KG1 (cell line): ENCODE measurements around the gene TRNT1.
A peak's percentile ranks its signal among the peaks of the same experiment; 100 is the strongest.

Experiments
- DNase-seq: peaks from one replicate; lab custom pipeline; 2025; lab: John Stamatoyannopoulos, UW

TRNT1 gene

GRCh38 chr3:3178498-3179328, 52.0 kb downstream of the TRNT1 start:
- no peak for DNase-seq

DNA sequence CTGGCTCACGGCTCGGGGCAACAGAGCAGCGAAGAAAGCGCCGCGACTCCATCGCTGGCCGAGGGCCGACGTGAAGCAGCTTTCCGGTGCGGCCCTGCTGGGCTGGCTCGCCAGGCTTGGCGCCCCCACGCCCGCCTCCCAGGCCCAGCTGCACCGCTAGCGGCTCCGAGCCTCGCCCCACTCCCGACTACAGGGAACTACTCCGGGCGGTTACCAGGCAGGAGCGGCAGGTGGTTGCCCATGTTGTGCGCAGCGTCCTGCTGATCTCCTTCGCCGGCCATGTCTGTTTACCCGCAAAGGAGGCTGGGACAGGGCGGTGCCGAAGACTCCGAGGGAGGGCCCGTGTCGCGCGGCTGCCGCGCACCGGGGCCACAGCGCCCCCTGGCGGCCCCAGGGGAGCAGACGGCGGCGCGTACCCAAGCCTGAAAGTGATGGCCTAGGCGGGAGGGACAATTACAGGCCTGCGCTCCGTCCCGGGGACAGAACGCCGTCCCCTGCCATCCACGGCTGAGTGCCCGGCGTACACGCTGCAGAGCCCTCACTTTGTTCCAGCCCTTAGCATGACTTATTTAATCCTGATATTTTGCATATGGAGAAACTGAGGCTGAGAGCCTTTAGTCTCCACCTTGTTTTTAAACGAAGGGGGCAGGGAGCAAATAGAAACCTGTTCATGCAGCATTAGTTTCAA, 52.8 kb downstream of the TRNT1 start, which contains the start of gene CRBN:
CRBN (minus strand) TSS at position 285 of the 688 bp plus-strand sequence; CDS start at position 281, 4 bp downstream.
- peak; percentile 62 for DNase-seq

GRCh38 chr3:3180456-3180855, 53.7 kb downstream of the TRNT1 start:
- no peak for DNase-seq

DNA sequence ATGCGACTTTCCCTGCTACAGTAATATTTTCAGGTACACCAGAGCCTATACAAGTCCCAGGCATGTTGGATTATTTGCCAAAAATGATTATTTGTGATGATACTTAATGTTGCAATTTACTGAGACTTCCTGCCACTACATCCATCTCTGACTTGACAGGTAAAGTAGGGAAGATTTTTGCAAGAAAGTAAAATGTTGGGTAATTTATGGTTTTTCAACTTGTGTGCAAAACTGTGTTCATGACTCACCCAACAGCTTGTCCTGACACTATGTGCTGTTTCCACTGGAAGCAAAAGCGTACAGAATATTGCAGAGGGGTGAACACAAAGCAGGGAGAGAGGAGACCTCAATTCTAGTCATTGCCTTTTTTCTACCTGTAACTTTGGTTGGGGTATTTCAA, 58.1 kb downstream of the TRNT1 start:
- DNase-seq, result no peak

DNA sequence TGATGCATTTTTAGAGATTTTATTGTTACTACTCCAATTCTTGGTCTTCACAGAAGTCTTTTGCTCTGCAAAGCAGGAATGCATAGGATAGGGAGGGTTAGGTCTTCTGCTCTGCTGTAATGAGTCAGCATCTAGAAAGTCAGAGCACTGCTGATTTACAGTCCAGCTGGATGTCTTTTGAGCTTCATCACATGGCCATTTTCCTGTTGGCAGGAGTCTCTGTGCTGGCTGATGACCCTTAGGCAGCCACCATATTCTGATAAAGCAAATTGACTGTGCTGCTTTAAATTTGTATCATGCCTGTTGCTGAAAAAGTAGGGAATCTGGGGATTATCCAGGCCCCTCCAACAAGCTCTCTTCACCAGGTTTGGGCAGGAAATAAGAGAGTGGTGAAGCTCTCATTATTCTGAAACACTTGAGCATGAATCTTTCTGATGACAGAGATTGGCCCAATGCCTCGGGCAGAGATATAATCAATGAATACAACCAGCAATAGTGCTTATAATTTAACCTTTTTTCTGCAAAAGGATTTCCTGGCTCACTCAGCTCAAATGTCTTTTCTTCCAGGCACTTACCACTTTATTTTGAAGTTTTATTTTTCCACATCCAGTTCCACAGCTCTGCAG, 62.5 kb downstream of the TRNT1 start:
- DNase-seq, result no peak

GRCh38 chr3:3189961-3190360, 63.2 kb downstream of the TRNT1 start:
- DNase-seq, result no peak

DNA sequence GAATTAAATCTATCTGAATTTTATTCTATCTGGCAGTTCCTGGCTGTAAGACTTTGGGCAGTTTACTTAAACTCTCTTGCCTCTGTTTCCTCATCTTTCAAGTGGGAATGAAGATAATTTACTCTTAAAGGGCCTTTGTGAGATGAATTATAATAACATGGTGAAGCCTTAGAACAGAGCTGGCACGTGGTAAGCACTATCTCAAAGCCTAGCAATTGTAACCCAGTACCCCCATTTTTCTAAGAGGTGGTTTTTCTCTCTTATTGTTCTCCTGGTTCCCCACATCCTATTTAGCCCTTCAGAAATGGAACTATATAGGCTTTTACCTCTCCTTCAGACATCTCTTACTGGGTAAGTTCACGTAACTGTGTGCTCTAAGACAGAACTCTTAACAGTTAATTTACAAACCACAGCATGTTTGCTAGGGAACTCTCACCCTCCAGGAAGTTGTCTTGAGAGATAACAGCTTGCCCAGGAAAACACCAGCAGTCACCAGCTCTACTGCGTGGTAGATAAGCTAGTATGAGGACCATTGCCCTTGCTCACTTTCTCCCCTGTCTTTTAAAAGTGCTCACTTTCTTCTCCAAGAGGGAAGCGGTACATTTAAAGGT, 65.0 kb downstream of the TRNT1 start:
- peak; percentile 23 for DNase-seq

DNA sequence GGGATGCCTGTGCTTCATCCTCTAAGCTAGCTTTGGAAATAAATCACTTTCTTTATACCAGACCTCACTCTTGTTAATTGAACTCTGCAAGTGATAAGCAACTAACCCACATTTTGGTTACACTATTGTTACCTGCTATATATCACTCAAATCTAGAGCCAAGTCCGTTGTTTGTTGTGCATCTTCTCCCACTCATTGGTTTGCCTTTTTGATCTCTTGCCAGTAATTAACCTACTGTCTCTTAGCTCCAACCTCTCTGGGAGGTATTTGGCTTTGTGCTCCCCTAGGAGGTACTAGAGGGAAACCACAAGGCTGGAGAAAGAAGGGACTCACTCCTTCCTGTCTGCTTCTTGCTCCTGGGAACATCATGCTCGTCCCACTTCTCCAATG, 65.5 kb downstream of the TRNT1 start:
- no peak for DNase-seq

DNA sequence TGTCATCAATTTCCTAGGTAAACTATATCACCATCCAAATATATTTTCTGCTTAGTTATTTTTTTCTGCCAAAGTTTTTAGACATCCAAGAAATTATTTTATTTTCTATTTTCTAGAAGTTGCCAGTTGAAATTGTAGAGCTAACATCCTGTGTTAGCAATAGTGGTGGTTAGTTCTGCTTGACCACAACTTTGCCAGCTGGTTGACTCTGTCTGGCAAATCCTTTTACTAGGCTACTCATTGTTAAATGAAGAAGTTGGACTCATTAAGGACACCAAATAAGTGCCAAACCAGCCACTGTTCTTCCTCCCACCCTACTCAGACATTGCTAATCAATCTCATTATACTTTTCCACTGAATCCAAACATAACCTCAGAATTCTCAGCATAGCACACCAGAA, 68.1 kb downstream of the TRNT1 start:
- DNase-seq, result no peak

GRCh38 chr3:3196148-3196861, 69.6 kb downstream of the TRNT1 start:
- no peak for DNase-seq
